Activated naive CD4-positive, alpha-beta T cell treated with anti-CD3 and anti-CD28 coated beads, Interleukin-2, amount 10 ng/mL, durations not matched to agents 7 days and 5 days (primary cell): ENCODE data around the gene C5orf58.

Experiments used
- CTCF ChIA-PET: fragments of 350-600 bp; sonication (Branson Sonifier 250); formaldehyde crosslinking; loops from one replicate; lab custom pipeline; 2021; ENCODE audit warnings: antibody characterized with exemption; lab: Charles Lee
- DNase-seq: peaks from one replicate; pipeline ENCODE4 v3.0.0-alpha.2; 2020
- H3K27ac Mint-ChIP-seq: one replicate; pipeline ENCODE4 v1.8.0; 2021; ENCODE audit warnings: mild to moderate bottlenecking, moderate library complexity, mixed read lengths
- H3K27me3 Mint-ChIP-seq: one replicate; pipeline ENCODE4 v1.8.0; 2021; ENCODE audit warnings: mild to moderate bottlenecking, mixed read lengths
- H3K36me3 Mint-ChIP-seq: one replicate; pipeline ENCODE4 v1.8.0; 2021; ENCODE audit warnings: mixed read lengths
- H3K4me1 Mint-ChIP-seq: one replicate; pipeline ENCODE4 v1.8.0; 2021; ENCODE audit warnings: mixed read lengths
- H3K4me3 Mint-ChIP-seq: one replicate; pipeline ENCODE4 v1.8.0; 2021; ENCODE audit warnings: mild to moderate bottlenecking, moderate library complexity, mixed read lengths
- H3K9me3 Mint-ChIP-seq: one replicate; pipeline ENCODE4 v1.8.0; 2021; ENCODE audit warnings: mixed read lengths

Gene C5orf58

DNA sequence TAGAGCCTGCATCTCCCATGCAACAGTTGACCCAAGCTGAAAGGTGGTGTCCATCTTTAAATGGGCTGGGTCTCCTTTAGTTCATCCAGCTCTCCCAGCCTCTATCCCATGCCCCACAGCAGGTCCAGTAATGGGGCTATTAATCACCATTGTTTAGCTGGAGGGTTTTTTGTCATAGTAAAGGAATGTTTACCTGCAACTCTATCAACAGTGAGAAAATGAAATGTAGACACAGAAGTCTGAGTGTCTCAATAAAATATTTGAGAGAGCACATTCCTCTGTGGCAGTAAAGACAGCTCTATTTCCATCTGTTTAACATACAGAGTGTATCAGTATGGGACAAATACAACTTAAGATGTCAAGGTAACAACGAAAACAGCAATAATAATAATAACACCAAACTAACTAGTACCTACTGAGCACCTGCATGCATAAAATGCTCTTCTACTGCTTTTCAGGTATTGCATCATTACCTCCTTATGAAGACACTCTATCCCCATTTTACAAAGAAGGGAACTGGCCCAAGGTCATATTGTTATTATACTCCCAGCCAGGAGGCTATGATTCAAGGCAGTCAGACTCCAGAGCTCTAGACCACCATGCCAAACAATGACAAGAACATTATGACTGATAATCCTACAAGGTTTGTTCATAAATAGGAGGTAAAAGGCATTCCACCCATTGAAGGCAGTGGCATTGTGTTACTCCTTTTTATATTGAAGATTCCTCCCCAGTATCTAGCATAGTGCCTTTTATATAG, 21.0 kb upstream of the C5orf58 start:
- Mint-ChIP-seq H3K27ac (no peak overlapping the region), H3K4me1 (no peaks in the 10 kb centered on the region), H3K36me3 (no peaks in the 10 kb centered on the region), H3K9me3 (no peaks in the 10 kb centered on the region), H3K4me3 (no peak overlapping the region), H3K27me3 (peaks cover 22% of the 10 kb centered on the region)
- no peak for DNase-seq
- CTCF ChIA-PET = interaction anchor here (2.5 kb wide), 1 partner anchor 27 kb away, joined by 6 read pairs; no protein-coding TSS in a partner anchor

DNA sequence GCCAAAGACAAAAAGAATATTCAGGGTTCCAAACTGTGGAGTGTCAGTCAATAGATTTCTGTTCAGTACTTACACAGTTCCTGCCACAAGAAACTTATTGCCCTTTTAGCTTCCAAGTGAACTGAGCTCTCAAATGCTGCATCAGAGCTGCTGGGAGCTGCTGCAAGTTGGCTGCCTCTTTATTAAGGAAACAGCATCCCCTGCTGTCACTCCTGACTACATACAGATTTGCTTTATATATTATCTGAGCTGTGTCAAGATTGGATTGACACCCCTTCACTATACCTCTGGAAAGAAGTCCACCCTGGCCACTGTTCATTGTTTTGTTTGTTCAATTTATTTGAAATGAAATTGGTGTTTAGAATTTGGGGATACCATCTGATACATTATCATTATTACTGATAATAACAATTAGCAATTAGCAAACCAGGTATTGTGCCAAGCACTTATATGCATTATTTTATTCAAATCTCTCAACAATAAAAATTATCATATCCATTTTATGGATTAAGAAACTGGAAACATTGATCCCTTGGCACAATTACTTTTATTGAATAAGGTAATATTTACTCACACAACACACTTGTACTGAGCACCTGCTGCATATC, 16.4 kb upstream of the C5orf58 start:
- Mint-ChIP-seq H3K36me3 (no peaks in the 10 kb centered on the region), H3K27ac (no peak overlapping the region), H3K27me3 (peaks cover 11% of the 10 kb centered on the region), H3K4me1 (no peaks in the 10 kb centered on the region), H3K9me3 (no peaks in the 10 kb centered on the region), H3K4me3 (no peak overlapping the region)
- CTCF ChIA-PET = interaction anchor here (0.6 to 2.2 kb wide), 5 partner anchors 9 to 180 kb away, joined by 3 to 8 read pairs (median 3); no protein-coding TSS in a partner anchor
- DNase-seq = no peak

DNA sequence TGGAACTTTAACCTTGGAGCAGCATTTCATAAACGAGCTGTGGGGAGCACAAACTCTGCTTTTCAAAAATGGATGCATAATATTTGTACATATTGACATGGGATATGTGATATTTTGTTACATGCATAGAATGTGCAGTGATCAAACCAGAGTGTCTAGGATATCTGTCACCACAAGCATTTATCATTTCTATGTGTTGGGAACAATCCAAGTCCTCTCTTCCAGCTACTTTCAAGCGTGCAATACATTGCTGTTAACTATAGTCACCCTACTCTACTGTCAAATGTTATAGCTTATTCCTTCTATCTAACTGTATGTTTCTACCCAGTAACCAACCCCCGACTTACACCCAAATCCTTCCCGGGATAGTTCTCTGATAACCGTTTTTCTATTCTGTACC, 15.0 kb upstream of the C5orf58 start:
- Mint-ChIP-seq H3K36me3 (no peaks in the 10 kb centered on the region), H3K9me3 (no peaks in the 10 kb centered on the region), H3K4me1 (no peaks in the 10 kb centered on the region), H3K4me3 (no peak overlapping the region), H3K27ac (no peak overlapping the region), H3K27me3 (peaks cover 3% of the 10 kb centered on the region)
- CTCF ChIA-PET = interaction anchor here (0.7 to 2.2 kb wide), 6 partner anchors 8 to 210 kb away, joined by 3 to 8 read pairs (median 4); no protein-coding TSS in a partner anchor
- DNase-seq = no peak

DNA sequence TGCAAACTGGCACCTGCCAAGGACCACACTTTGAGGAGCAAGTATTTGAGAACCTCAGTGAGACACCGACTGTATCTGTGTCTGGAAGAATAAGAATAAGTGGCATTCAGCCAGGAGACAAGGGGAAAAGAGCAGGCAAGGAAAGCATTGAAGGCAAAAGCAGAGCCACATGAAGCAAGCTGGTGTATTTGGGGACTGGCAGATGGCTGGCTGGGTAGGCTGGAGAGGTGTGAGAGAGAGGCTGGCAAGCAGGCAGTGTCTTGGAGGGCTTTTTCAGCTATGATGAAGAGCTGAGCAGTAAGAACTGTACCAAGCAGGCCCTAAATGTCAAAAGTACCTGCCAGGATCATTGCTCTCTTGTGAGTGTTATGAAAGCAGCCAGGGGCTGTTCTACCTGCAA, 14.1 kb upstream of the C5orf58 start:
- no peaks in the 10 kb centered on the region for H3K27me3 Mint-ChIP-seq
- CTCF ChIA-PET = interaction anchor here (2.1 kb wide), 1 partner anchor 120 kb away, joined by 5 read pairs; no protein-coding TSS in a partner anchor
- H3K4me3 Mint-ChIP-seq = no peak overlapping the region
- no peaks in the 10 kb centered on the region for H3K9me3 Mint-ChIP-seq
- no peak for DNase-seq
- H3K4me1 Mint-ChIP-seq = no peaks in the 10 kb centered on the region
- H3K36me3 Mint-ChIP-seq = no peaks in the 10 kb centered on the region
- H3K27ac Mint-ChIP-seq = no peak overlapping the region

DNA sequence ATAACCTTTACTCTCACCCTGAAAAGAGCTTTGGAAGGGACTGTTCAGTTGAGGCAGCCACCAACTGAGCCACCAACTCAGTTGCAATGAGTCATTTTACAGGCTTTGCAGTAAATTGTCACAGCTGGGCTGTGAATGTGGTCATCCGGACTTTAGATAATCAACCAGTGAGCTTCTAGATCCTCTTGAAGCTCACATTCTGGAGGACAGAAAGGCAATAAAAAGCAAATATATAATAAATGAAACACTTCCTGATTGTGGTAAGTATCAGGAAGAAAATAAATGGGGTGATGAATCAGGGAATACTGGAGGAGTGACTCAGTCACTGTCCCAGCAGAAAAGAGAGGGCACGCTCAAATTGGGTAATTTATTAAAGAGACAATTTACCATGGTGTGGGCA, 13.2 kb upstream of the C5orf58 start:
- no peak for DNase-seq
- Mint-ChIP-seq H3K4me1 (no peaks in the 10 kb centered on the region), H3K9me3 (no peaks in the 10 kb centered on the region), H3K27ac (no peak overlapping the region), H3K27me3 (no peaks in the 10 kb centered on the region), H3K36me3 (no peaks in the 10 kb centered on the region), H3K4me3 (no peak overlapping the region)
- CTCF ChIA-PET = interaction anchor here (2.1 kb wide), 1 partner anchor 119 kb away, joined by 5 read pairs; no protein-coding TSS in a partner anchor

DNA sequence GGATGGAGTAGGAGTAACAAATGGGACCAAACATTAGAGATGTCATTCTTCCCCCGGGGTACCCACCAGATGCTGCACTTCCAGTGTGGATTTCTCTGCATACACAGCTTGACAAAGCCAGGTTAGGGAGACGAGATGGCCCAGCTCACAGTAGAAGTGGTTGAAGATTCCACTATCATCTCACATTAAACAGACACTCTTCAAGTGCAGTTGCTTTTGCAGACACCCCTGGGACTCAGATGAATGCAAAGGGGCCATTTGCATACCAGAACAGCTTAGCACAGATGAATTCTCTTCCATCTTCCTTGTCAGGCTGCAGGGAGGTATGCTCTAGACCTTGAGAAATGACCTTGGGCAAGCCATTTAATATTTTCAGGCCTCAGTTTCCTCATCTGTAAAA, 12.6 kb upstream of the C5orf58 start:
- H3K9me3 Mint-ChIP-seq = no peaks in the 10 kb centered on the region
- H3K36me3 Mint-ChIP-seq = no peaks in the 10 kb centered on the region
- H3K4me3 Mint-ChIP-seq = no peak overlapping the region
- no peaks in the 10 kb centered on the region for H3K4me1 Mint-ChIP-seq
- CTCF ChIA-PET = interaction anchor here (1.1 to 2.1 kb wide), 3 partner anchors 118 to 122 kb away, joined by 3 to 5 read pairs (median 4); no protein-coding TSS in a partner anchor
- DNase-seq = no peak
- no peaks in the 10 kb centered on the region for H3K27me3 Mint-ChIP-seq
- H3K27ac Mint-ChIP-seq = no peak overlapping the region

DNA sequence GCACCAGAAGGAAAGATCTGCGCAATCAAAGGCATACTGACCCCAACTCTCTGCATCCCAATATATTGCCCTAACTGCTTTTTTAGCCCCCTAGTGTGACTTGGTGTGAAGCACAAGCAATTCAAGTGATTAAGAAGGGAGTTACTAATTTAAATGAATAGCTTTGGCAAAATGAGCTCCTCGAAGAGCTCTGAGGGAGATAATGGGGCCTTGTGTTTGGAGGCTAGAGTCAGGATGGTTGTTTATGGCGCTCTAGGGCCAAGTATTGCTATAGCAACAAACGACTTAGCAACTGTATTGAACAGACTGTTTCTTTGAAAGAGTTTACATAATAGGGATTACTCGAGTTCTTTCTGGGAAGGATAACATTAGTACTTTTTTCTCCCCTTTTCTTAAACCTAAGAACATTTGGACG, 11.5 kb upstream of the C5orf58 start:
- CTCF ChIA-PET = interaction anchor here (0.9 to 2.0 kb wide), 6 partner anchors 37 to 200 kb away, joined by 3 to 7 read pairs (median 4); no protein-coding TSS in a partner anchor
- peaks cover 4% of the 10 kb centered on the region for H3K4me1 Mint-ChIP-seq
- no peaks in the 10 kb centered on the region for H3K9me3 Mint-ChIP-seq
- no peak overlapping the region for H3K27ac Mint-ChIP-seq
- H3K36me3 Mint-ChIP-seq = peaks cover 3% of the 10 kb centered on the region
- no peak overlapping the region for H3K4me3 Mint-ChIP-seq
- DNase-seq = no peak
- peaks cover 4% of the 10 kb centered on the region for H3K27me3 Mint-ChIP-seq

DNA sequence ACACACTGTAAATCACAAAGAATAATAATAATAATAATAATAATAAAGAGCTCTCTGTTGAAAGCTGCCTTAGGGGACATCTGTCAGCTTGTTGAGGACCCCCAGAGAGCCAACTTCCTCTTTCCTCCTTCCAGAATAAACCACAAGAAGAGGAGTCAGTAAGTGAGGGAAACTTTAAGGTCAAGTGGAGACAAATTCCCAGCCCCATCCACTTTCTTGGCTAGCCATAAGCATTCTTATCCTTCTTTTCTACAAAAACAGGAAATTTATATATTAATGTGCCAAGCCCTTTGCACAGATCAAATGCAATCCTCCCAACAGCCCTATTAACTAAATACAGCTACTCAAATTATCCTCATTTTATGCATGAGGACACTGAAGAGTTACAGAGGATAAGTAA, 9.4 kb upstream of the C5orf58 start:
- no peak for DNase-seq
- H3K27ac Mint-ChIP-seq = no peak overlapping the region
- peaks cover 4% of the 10 kb centered on the region for H3K27me3 Mint-ChIP-seq
- H3K36me3 Mint-ChIP-seq = peaks cover 3% of the 10 kb centered on the region
- H3K9me3 Mint-ChIP-seq = no peaks in the 10 kb centered on the region
- peaks cover 4% of the 10 kb centered on the region for H3K4me1 Mint-ChIP-seq
- no peak overlapping the region for H3K4me3 Mint-ChIP-seq
- CTCF ChIA-PET = interaction anchor here (1.0 to 10.7 kb wide), 6 partner anchors 45 to 203 kb away, joined by 3 to 218 read pairs (median 5); no protein-coding TSS in a partner anchor

DNA sequence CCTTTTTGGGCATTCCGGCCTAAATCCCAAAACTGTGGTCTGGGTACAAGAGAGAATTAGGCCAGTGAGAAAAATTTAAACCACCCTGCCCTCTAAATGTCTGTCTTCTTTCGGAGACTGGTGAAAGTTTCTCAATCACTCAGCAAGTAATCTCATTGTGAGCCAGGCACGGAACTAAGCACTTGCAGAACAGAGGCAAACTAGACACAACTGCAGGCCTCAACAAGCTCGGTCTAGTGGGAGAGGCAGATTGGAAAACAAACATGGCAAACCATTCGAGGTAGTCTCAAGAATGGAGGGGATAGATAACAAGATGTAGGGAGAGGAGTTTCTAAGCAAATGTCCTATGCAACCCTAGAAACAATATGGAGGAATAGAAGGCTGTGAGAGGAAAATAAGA, 8.9 kb upstream of the C5orf58 start:
- no peak overlapping the region for H3K4me3 Mint-ChIP-seq
- peaks cover 3% of the 10 kb centered on the region for H3K36me3 Mint-ChIP-seq
- H3K9me3 Mint-ChIP-seq = no peaks in the 10 kb centered on the region
- CTCF ChIA-PET = interaction anchor here (0.7 to 10.7 kb wide), 7 partner anchors 18 to 202 kb away, joined by 3 to 218 read pairs (median 5); no protein-coding TSS in a partner anchor
- H3K27ac Mint-ChIP-seq = no peak overlapping the region
- peaks cover 4% of the 10 kb centered on the region for H3K4me1 Mint-ChIP-seq
- no peak for DNase-seq
- peaks cover 4% of the 10 kb centered on the region for H3K27me3 Mint-ChIP-seq

DNA sequence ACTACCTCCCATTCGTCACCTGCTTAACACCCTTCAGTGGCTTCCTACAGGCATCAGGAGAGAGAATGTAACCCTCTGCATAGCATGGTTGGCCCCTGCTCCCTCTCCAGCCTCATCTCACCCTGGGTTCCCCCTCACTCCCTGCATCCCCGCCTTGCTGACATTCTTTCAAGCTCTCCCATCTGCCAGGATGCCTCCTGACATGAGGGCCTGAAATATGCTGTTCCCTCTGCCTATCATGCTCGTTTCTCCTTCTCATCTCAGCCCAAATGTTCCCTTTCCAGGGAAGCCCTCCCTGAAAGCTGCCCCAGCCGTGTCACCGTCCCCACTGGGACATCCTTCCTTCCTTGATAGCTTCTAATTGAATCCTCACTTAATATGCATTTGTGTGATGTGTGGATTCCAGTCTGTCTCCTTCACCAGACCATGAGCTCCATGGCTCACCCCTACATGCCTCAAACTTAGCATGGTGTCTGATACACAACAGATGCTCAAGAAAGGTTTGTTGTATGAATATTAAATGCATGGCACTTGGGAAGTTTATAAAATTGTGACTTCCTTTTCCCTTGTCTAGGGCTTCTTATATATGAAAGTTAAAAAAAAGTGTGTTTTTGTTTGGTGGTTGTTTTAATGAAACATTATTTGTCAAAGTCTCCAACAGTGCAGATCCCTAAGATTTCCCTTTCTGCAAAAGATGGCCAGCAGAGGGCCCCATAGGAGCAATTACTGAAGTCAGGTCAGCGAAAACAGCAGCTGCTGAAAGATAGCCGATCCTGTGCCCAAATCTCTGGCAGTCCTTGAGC, 7.3 kb upstream of the C5orf58 start:
- H3K27ac Mint-ChIP-seq = no peak overlapping the region
- no peaks in the 10 kb centered on the region for H3K9me3 Mint-ChIP-seq
- peaks cover 4% of the 10 kb centered on the region for H3K27me3 Mint-ChIP-seq
- peaks cover 4% of the 10 kb centered on the region for H3K4me1 Mint-ChIP-seq
- CTCF ChIA-PET = interaction anchor here (0.7 to 10.7 kb wide), 39 partner anchors 9 to 395 kb away, joined by 3 to 218 read pairs (median 4); no protein-coding TSS in a partner anchor
- no peak overlapping the region for H3K4me3 Mint-ChIP-seq
- H3K36me3 Mint-ChIP-seq = peaks cover 3% of the 10 kb centered on the region
- peak; percentile 87 for DNase-seq

DNA sequence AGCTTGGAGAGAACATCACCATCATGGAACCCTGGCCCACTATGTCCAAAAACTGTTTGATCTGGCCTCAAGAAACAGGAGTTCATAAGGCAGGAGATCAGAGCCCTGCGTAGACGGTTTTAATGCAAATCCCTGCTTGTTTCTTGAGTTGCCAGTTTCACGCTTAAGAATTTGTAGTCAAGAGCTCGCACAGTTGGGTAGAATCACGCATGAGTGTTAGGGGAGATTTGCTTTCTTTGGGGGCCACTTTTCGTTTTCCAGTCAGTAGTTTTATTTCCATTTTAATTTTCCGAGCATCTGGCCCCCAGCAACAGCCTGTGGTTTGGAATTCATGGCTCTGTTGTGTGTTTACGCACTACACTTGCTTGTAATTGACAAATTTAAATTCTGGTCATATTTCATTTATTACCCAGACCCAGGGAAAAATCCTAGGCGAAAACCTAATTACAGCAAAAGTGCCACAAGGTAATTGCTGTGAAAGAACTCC, 6.6 kb upstream of the C5orf58 start:
- Mint-ChIP-seq H3K9me3 (no peaks in the 10 kb centered on the region), H3K4me1 (peaks cover 4% of the 10 kb centered on the region), H3K36me3 (peaks cover 3% of the 10 kb centered on the region), H3K4me3 (no peak overlapping the region), H3K27ac (no peak overlapping the region), H3K27me3 (peaks cover 4% of the 10 kb centered on the region)
- DNase-seq = no peak
- CTCF ChIA-PET = interaction anchor here (0.7 to 10.7 kb wide), 42 partner anchors 9 to 394 kb away, joined by 3 to 218 read pairs (median 4); no protein-coding TSS in a partner anchor

DNA sequence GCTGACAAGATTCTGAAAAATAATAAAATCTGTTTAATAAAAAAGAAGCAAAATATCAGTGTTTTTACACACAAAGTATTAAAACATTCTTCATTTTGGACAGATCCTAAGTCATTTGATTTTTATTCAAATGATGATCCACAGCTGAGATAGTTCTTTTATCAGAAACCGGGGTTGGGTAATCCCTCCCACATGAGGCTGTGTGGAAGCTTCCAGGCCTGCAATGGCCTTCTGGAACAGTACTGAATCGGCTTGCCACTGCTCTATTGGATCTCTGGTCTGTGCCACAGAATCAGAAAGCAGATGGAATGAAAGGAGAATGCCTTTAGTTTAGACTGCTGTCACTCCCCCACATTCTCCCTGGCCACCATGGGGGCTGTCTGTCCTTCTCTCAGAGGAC, 6.1 kb upstream of the C5orf58 start:
- no peak for DNase-seq
- H3K9me3 Mint-ChIP-seq = no peaks in the 10 kb centered on the region
- H3K4me3 Mint-ChIP-seq = no peak overlapping the region
- H3K27me3 Mint-ChIP-seq = peaks cover 4% of the 10 kb centered on the region
- no peak overlapping the region for H3K27ac Mint-ChIP-seq
- CTCF ChIA-PET = interaction anchor here (0.7 to 10.7 kb wide), 31 partner anchors 10 to 371 kb away, joined by 3 to 218 read pairs (median 4); no protein-coding TSS in a partner anchor
- H3K36me3 Mint-ChIP-seq = peaks cover 3% of the 10 kb centered on the region
- peaks cover 4% of the 10 kb centered on the region for H3K4me1 Mint-ChIP-seq

DNA sequence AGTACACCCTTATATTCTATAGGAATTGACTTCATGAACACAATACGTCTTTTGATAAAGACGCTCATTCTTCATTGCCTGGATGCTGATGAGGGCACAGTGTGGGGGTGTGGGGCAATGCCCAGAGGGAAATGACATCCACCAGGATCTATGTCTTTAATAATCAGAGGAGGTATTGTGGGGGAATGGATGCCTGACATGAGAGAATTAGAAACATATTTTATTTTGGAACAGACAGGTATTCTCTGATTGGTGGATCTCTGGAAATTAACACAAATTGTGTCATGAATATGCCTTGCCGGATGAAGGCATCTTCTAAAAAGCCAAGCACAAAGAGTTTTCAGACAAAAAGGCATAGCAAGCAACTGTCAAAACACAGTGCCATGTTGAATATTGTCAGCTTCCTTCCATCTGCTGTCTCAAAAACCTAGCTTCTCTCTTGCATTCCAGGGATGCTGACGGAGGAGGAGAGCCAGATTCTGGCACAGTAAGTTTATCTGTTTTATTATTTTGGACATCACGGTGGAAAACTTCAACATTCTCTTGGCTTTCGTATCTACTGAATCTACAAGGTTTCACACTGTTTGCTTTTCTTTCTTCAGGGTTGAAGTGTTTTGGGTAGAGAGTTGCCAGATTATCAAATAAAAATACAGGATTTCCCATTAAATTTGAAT, 3.9 kb upstream of the C5orf58 start:
- CTCF ChIA-PET = interaction anchor here (0.9 to 10.7 kb wide), 5 partner anchors 37 to 195 kb away, joined by 3 to 218 read pairs (median 40); no protein-coding TSS in a partner anchor
- Mint-ChIP-seq H3K4me3 (no peak overlapping the region), H3K27me3 (peaks cover 4% of the 10 kb centered on the region), H3K9me3 (no peaks in the 10 kb centered on the region), H3K36me3 (peaks cover 3% of the 10 kb centered on the region), H3K4me1 (peaks cover 4% of the 10 kb centered on the region), H3K27ac (no peak overlapping the region)
- no peak for DNase-seq
